Measurements from ENCODE around the gene WDR35. TPM values are rescaled to one million over a fixed set of nuclear protein-coding genes. Genes with fewer than 3 reads are reported as not detected.

WDR35 gene
- total RNA-seq, 1 donor from 2014 or later = 16.7 TPM

GRCh38 chr2:20011276-20012031 lies 21.5 kb upstream of the WDR35 start:
- DNase-seq (ENCODE audit: low read depth, low spot score) = no peak

DNA sequence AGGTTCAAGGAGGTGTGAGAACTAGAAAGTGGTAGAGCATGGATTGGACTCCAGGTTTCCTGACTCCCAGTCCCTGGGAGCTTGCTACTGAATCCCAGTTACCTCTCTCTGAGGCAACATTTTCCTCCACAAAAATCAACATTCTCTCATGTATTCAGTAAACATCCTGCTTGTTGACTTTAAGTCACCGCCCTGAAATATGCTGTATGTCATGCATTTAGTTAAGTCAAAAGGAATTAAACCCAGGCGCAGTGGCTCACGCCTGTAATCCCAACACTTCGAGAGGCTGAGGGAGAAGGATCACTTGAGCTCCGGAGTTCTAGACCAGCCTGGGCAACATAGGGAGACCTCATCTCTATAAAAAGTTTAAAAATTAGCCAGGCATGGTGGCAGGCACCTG lies 18.8 kb upstream of the WDR35 start:
- no peak for DNase-seq (ENCODE audit: low read depth, low spot score)

- no peak for DNase-seq (ENCODE audit: low read depth, low spot score)
These were observed 16.1 kb upstream of the WDR35 start for GRCh38 chr2:20005891-20006470.

GRCh38 chr2:20005067-20005627 lies 15.2 kb upstream of the WDR35 start:
- DNase-seq (ENCODE audit: low read depth, low spot score) = no peak

DNA sequence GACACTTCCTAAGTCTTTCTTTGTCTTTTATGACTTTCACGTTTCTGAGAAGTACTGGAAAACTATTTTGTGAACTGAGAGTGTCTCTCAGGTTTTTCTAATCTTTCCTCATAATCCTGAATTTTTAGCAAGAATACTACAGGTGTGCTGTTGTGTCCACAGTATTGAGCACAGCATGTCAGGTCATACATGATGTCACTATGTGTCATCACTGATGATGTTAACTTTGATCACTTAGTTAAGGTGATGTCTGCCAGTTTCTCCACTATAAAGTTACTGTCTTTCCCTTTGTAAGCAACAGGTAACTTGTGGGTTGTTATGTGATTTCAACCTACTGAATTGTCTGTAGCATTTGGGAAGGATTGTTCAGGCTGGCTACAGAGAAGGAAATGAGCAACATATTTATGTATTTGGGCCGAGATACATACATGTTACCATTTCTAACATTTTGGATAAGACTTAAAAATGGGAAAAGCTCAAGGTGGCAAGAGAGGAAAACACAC lies 11.5 kb upstream of the WDR35 start:
- no peak for DNase-seq (ENCODE audit: low read depth, low spot score)

DNA sequence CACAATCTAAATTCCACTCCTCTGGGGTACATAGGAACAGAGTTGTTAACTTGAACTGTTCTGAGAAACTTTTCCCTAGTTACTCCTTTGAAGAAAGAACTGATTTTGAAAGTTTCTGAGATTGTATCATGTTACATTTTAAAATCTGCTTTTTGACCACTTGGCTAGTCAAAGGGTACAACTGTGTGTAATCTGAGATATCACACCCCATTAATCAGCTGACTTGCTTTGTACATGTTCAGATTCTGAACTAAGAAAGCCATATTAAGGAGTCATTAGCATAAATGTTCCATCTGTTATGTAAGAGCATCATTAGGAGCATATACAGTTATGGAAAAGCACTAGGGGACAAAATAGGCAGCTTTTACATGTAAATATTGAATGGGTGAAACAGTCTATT lies 3.8 kb upstream of the WDR35 start:
- no peak for DNase-seq (ENCODE audit: low read depth, low spot score)

GRCh38 chr2:19991895-19992294 lies 2.0 kb upstream of the WDR35 start:
- DNase-seq (ENCODE audit: low read depth, low spot score) = no peak

GRCh38 chr2:19990416-19990728 lies 467 bp upstream of the WDR35 start:
- DNase-seq (ENCODE audit: low read depth, low spot score) = no peak

GRCh38 chr2:19989342-19989666 lies 601 bp downstream of the WDR35 start:
- DNase-seq (ENCODE audit: low read depth, low spot score) = no peak

GRCh38 chr2:19988600-19988999 lies 1.3 kb downstream of the WDR35 start:
- DNase-seq (ENCODE audit: low read depth, low spot score) = no peak

DNA sequence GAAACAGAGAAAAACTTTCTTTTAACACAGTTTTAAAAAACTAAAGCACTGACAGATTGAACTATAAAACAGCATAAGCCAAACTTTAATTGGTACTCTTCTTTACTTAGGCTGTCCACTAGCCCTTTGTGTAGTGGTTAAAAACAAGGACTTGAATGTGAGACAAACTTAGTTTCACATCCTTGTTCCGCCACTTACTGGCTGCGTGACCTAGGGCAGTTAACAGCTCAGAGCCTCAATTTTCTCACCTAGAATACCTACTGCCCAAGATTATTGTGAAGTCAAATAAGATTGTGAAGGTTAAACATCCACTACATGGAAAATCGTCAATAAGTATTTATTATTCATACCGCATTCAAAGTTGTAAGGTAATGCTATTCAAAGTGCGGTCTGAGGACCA lies 2.0 kb downstream of the WDR35 start:
- DNase-seq (ENCODE audit: low read depth, low spot score) = no peak

GRCh38 chr2:19982268-19982667 lies 7.6 kb downstream of the WDR35 start:
- DNase-seq (ENCODE audit: low read depth, low spot score) = no peak

GRCh38 chr2:19979932-19980331 lies 10.0 kb downstream of the WDR35 start:
- DNase-seq (ENCODE audit: low read depth, low spot score) = peak; percentile 22

GRCh38 chr2:19973466-19973865 lies 16.4 kb downstream of the WDR35 start:
- no peak for DNase-seq (ENCODE audit: low read depth, low spot score)

DNA sequence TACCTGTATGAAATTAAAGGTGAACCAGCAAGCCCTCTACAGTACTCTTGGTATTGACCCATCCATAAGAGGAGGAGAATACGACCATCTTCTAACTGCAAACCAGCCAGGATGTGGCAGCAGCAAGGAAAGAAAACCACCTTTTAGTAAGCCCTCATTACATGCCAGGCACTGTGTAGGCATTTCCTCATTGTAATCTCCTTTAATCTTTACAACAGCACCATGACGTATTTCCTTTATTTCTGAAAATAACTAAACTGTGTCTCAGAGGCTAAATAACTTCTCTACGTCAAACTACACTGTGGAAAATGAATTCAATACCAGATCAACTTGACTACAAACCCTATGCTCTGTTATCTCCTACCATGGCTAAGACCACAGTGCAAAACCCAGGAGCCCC lies 18.2 kb downstream of the WDR35 start:
- DNase-seq (ENCODE audit: low read depth, low spot score) = peak; percentile 36

DNA sequence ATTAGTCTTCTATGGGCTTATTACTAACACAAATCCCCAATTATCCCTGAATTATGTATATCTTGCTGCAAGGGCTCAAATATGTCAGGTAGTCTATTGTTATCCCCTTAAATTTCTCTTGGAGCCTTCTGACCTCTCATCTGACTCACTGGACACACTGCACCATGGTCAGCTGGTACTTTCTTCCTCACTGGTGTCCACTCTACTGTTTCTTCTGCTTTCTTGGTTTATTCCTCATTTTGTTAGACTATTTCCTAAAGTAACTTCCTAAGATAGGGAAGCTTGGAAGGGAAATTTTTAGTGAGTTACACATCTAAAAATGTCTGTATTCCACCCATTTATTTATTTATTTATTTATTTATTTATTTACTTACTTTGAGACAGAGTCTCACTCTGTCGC lies 26.5 kb downstream of the WDR35 start:
- DNase-seq (ENCODE audit: low read depth, low spot score) = no peak

DNA sequence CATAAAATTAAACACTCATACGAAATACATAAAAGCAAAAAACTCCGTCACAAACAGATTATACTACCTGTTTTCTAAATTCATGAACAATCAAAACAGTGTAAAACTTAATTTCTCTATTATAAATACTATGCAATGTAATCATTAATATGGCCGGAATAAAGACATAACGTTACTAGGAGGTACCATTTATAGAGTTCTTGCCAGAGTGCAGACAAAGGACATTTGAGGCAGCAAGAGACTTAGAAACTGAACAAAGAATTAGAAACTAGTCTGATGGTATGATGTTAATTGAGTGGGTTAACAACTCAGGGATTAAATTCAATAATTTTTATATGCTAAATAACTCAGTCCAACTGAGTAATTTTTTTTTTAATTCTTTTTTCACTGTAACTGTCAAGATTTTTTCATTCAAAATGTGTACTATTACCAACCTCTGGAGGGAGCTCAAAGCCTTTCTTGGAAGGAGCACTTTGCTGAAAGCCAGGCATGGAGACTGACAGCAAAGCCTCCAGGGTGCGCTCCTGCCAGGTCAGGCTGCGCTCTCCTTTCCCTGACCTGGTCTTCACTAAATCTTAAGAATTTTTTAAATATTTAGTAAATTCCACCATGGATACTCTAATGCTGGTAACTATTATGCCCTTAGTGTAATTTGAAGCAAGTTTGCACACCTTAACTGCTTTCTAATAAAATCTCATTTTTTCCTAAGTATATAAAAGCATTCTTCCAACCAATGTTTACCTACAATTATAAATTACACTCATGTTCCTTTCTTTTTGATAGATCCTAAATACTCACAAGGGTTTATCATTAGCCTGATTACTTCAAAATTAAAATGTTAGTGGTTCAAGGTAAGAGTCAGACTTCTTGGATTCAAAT lies 34.1 kb downstream of the WDR35 start:
- peak; percentile 52 for DNase-seq (ENCODE audit: low read depth, low spot score)

DNA sequence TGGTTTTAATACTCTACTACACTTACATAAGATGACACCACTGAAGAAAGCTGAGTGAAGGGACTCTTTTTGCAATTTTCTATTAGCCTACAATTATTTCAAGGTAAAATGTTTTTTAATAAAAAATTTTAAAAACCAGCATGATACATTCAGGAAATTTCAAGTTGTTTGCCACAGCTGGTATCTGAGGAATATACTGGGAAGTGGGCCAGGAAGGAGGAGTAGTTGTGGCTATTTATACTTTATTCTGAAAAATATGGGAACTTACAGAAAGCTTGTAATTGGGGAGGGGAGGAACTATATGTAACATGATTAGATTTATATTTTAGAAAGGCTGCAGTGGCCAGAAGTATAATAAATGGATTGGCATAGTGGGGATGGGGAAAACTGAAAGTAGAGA lies 40.8 kb downstream of the WDR35 start:
- DNase-seq (ENCODE audit: low read depth, low spot score) = no peak

GRCh38 chr2:19947184-19947940 lies 42.5 kb downstream of the WDR35 start:
- DNase-seq (ENCODE audit: low read depth, low spot score) = no peak

DNA sequence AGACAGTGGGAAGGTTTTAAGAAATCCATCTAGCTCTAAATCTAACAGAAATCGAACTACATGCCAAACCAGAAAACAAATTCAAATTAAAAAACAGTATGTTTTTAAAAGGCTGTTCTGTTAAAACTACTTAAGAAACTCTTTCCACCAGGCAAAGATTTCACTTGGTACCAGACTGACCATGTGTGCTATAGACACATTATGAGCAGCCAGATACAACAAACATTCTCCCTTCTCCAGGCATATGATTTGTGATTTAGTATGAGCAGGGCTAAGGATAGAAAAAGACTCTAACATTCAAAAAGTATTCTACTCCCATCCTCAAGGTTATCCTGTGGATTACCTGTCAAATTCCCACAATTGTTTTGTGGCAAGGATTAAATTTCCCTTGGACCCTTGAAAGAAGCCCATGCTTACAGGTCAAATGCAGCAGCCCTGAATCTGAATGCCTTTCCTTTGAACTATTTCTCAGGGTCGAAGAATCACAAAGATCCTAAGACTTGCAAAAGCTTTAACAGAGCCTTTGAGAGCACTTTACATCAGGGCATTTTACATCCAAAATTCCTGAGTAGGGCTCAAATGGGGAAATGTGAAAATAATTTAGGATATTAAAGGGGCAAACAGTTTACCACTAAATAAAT lies 45.6 kb downstream of the WDR35 start:
- DNase-seq (ENCODE audit: low read depth, low spot score) = no peak

DNA sequence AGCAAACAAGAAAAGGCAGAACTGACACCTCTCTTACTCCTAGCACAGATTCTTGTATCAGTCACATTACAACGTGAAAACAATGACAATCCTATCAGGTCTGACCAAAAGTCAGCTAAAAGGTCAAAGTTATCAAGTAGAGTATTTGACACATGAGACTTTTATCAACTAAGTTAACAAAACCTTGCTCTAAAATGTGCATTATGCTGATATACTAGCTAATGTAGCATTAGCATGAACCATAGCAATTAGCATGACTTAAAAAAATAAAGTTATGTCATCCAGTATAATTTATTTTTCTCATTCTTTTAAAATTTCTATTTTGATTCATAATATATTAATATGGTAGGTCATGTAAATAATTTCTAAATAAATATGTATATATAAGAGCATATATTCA lies 46.7 kb downstream of the WDR35 start:
- no peak for DNase-seq (ENCODE audit: low read depth, low spot score)
